GM18873 (cell line): ENCODE data around the gene C20orf202.

Source experiments
- ATAC-seq: cut with Tn5 transposase; IDR thresholded peaks from one replicate; pipeline ENCODE4 v1.9.1; 2021; ENCODE audit warnings: mild to moderate bottlenecking, moderate library complexity, moderate number of reproducible peaks; ENCODE audit not compliant: unreplicated experiment, low FRiP score

The C20orf202 gene

GRCh38 chr20:1202762-1203504 is at the start of gene C20orf202:
Gene C20orf202 (plus strand): TSS chr20:1203454. CDS start chr20:1203586, 132 bp downstream.
- ATAC-seq: no peak

GRCh38 chr20:1154226-1154625 is 49.0 kb upstream of the C20orf202 start:
- ATAC-seq: no peak

- no peak for ATAC-seq
Observed at GRCh38 chr20:1154691-1155090, 48.6 kb upstream of the C20orf202 start.

- no peak for ATAC-seq
Observed at GRCh38 chr20:1155342-1155741, 47.9 kb upstream of the C20orf202 start.

GRCh38 chr20:1160496-1160895 is 42.8 kb upstream of the C20orf202 start:
- no peak for ATAC-seq

GRCh38 chr20:1160991-1161390 is 42.3 kb upstream of the C20orf202 start:
- ATAC-seq: no peak

GRCh38 chr20:1163105-1163504 is 40.1 kb upstream of the C20orf202 start:
- ATAC-seq: no peak

GRCh38 chr20:1163653-1164052 is 39.6 kb upstream of the C20orf202 start:
- ATAC-seq: no peak

- no peak for ATAC-seq
Observed at GRCh38 chr20:1164871-1165270, 38.4 kb upstream of the C20orf202 start.

- no peak for ATAC-seq
Observed at GRCh38 chr20:1165521-1165920, 37.7 kb upstream of the C20orf202 start.

- no peak for ATAC-seq
Observed at GRCh38 chr20:1165941-1166340, 37.3 kb upstream of the C20orf202 start.

- no peak for ATAC-seq
Observed at GRCh38 chr20:1166948-1167720, 36.1 kb upstream of the C20orf202 start.

GRCh38 chr20:1169224-1169623 is 34.0 kb upstream of the C20orf202 start:
- ATAC-seq: no peak

- ATAC-seq: no peak
Observed at GRCh38 chr20:1171461-1172093, 31.7 kb upstream of the C20orf202 start.

- no peak for ATAC-seq
Observed at GRCh38 chr20:1173698-1174097, 29.6 kb upstream of the C20orf202 start.

- ATAC-seq: no peak
Observed at GRCh38 chr20:1174787-1175186, 28.5 kb upstream of the C20orf202 start.

- no peak for ATAC-seq
Observed at GRCh38 chr20:1177680-1178079, 25.6 kb upstream of the C20orf202 start.

- no peak for ATAC-seq
Observed at GRCh38 chr20:1178103-1178502, 25.2 kb upstream of the C20orf202 start.

- no peak for ATAC-seq
Observed at GRCh38 chr20:1178623-1179022, 24.6 kb upstream of the C20orf202 start.

GRCh38 chr20:1180949-1181348 is 22.3 kb upstream of the C20orf202 start:
- ATAC-seq: no peak

- ATAC-seq: no peak
Observed at GRCh38 chr20:1182106-1182505, 21.1 kb upstream of the C20orf202 start.
